ENCODE data around the gene DNAJB5. TPM values are rescaled to one million over a fixed set of nuclear protein-coding genes. Genes with fewer than 3 reads are reported as not detected.

The DNAJB5 gene
- total and polyA plus RNA-seq, 2 experiments from 2014 or later, result 24.6 to 39.0 TPM

GRCh38 chr9:34985311-34985899 lies 4.1 kb upstream of the DNAJB5 start:
- no peaks in the 10 kb centered on the region for H3K27me3 ChIP-seq
- no peaks in the 10 kb centered on the region for H3K9me3 ChIP-seq (ENCODE audit: low read depth)
- H3K36me3 ChIP-seq, result no peaks in the 10 kb centered on the region
- H3K4me1 ChIP-seq (ENCODE audit: low read depth), result peaks cover 6% of the 10 kb centered on the region
- DNase-seq (ENCODE audit: low read depth in 1 of 2, low spot score in 1 of 2), result peak; percentile 81 to 84
- no peak overlapping the region for H3K27ac ChIP-seq
- H3K4me3 ChIP-seq, result no peak overlapping the region
- peak; percentile 89 for TF ChIP-seq CTCF (IDR thresholded peaks at IDR 0.05; ENCODE audit: low read depth, low read length)

- H3K36me3 ChIP-seq, result no peaks in the 10 kb centered on the region
- H3K4me1 ChIP-seq (ENCODE audit: low read depth), result peaks cover 6% of the 10 kb centered on the region
- peak in 1 of 2 donors; percentile 36 for DNase-seq (ENCODE audit: low read depth in 1 of 2, low spot score in 1 of 2)
- H3K27ac ChIP-seq, result no peak overlapping the region
- H3K27me3 ChIP-seq, result no peaks in the 10 kb centered on the region
- no peak for TF ChIP-seq CTCF (IDR thresholded peaks at IDR 0.05; ENCODE audit: low read depth, low read length)
- H3K9me3 ChIP-seq (ENCODE audit: low read depth), result no peaks in the 10 kb centered on the region
- H3K4me3 ChIP-seq, result no peak overlapping the region
These were observed 3.0 kb upstream of the DNAJB5 start for GRCh38 chr9:34986540-34987047.

GRCh38 chr9:34987160-34987901 lies 2.2 kb upstream of the DNAJB5 start:
- no peak overlapping the region for H3K4me3 ChIP-seq
- H3K4me1 ChIP-seq (ENCODE audit: low read depth), result peaks cover 14% of the 10 kb centered on the region
- no peak for TF ChIP-seq CTCF (IDR thresholded peaks at IDR 0.05; ENCODE audit: low read depth, low read length)
- H3K9me3 ChIP-seq (ENCODE audit: low read depth), result no peaks in the 10 kb centered on the region
- DNase-seq (ENCODE audit: low read depth in 1 of 2, low spot score in 1 of 2), result no peak
- H3K27ac ChIP-seq, result no peak overlapping the region
- H3K36me3 ChIP-seq, result no peaks in the 10 kb centered on the region
- H3K27me3 ChIP-seq, result no peaks in the 10 kb centered on the region

GRCh38 chr9:34988218-34989002 lies 1.1 kb upstream of the DNAJB5 start:
- DNase-seq (ENCODE audit: low read depth in 1 of 2, low spot score in 1 of 2), result peak in 1 of 2 donors; percentile 47

More at GRCh38 chr9:34988218-34989002, 1.1 kb upstream of the DNAJB5 start:
- H3K27ac ChIP-seq, result peak overlapping the region; percentile 86
- peaks cover 24% of the 10 kb centered on the region for H3K4me1 ChIP-seq (ENCODE audit: low read depth)
- H3K27me3 ChIP-seq, result no peaks in the 10 kb centered on the region
- TF ChIP-seq CTCF (IDR thresholded peaks at IDR 0.05; ENCODE audit: low read depth, low read length), result no peak
- no peaks in the 10 kb centered on the region for H3K9me3 ChIP-seq (ENCODE audit: low read depth)
- H3K36me3 ChIP-seq, result no peaks in the 10 kb centered on the region
- H3K4me3 ChIP-seq, result peak overlapping the region; percentile 30

Measured in cardiac muscle cell (in vitro differentiated cells and primary cell).